TTC549 (cell line): ENCODE data around the gene PGLYRP1.

Experiments used
- FAIRE-seq: peaks from 2 replicates; lab custom pipeline; 2012; peaks lifted over from hg19 to GRCh38; lab: Jason Lieb, UNC

PGLYRP1 gene

GRCh38 chr19:46000491-46001246 lies 22.2 kb downstream of the PGLYRP1 start:
- FAIRE-seq, result no peak

DNA sequence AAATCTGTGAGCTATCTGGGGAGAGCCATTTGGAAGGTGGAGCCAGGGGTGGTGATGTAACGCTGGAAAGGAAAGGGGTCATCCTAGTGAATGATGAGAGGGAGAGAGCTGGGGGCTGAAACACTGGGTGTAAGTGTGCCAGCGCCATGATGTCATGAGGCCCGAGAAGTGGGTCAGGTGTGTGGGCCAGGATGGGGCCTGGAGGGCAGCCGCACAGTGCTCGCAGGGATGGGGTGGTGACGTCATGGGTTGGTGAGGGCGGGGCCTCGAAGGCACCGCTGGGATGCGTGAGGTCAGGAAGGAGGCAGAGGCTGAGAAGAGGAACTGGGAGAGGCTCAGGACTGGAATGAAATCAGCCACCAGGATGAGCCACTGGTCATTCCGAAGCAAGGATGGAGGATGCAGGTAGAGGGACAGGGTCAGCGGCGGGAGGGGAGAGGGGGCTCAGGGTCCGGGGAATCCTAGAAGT lies 23.2 kb downstream of the PGLYRP1 start:
- no peak for FAIRE-seq

DNA sequence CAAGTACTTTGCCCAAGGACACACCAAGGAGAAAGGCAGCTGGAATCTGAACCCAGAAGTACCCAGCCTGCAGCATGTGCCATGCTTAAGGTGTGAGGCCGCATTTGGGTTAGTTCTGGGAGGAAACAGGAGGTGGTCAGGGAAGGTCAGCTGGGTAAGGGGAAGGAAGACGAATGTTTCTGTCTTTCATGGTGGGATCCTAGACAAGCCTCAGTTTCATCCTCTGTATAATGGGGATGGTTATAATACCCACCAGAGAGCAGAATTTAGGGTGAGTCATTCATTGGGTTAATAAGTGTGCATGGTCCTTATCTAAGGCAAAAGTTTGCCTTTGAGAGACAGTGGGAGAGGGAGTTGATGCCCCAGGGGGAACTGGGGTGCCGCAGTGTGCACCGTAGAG lies 24.0 kb downstream of the PGLYRP1 start:
- no peak for FAIRE-seq

DNA sequence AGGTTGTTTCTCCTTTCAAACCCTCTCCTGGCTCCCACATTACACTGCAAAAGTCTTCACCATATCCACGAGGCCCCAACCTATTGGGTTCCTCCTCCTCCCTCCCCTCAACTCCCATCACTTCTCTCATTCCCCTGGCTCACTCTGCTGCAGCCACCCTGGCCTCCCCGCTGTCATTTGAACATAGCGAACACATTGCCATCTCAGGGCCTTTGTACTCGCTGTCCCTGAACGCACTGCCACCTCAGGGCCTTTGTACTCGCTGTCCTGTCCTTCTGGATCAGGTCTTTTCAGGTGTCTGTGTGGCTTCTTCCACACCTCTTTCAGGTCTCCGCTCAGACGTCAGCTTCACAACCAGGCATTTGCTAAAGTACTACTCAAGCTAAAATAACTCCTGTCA lies 25.9 kb downstream of the PGLYRP1 start:
- no peak for FAIRE-seq

- FAIRE-seq, result no peak
These were observed 27.0 kb downstream of the PGLYRP1 start for GRCh38 chr19:45995715-45996385.

DNA sequence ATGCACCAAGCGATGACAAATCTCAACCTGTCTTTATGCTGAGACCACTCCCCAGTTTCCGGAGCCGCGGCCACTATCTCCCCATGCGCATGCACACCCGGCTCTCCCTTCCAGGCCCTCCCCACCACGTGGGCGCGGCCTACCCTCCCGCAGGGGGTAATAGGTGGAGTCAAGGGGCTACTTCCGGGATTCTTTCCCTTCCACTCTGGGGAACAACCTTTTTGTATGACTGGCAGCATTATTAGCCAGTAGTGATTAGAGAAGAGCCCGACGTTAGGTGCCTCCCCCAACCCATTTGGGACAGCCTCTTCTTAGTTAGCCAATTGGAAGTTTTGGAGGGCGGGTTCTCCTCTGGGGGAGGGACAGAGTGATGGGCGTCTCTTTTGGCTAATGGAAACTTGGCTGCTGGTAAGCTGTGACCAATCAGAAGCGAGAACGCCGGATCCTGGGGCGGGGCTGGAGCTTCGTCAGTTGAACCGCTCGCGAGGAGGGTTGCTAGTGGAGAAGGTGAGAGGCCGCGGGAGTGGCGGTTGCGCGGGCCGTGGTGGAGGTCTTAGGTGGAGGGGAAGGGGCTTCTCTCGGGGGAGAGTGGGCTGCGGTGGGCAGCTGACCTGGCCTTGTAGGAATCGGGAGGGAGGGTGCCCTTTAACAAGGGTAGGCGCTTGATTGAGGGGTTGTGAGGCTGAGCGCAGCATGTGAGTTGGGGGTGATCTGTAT lies 27.7 kb downstream of the PGLYRP1 start, which contains the start of gene CCDC61:
Gene CCDC61 (plus strand): TSS at position 470 of the 717 bp plus-strand sequence. CDS start 7,552 bp downstream, outside the sequence.
- FAIRE-seq, result peak; percentile 98

DNA sequence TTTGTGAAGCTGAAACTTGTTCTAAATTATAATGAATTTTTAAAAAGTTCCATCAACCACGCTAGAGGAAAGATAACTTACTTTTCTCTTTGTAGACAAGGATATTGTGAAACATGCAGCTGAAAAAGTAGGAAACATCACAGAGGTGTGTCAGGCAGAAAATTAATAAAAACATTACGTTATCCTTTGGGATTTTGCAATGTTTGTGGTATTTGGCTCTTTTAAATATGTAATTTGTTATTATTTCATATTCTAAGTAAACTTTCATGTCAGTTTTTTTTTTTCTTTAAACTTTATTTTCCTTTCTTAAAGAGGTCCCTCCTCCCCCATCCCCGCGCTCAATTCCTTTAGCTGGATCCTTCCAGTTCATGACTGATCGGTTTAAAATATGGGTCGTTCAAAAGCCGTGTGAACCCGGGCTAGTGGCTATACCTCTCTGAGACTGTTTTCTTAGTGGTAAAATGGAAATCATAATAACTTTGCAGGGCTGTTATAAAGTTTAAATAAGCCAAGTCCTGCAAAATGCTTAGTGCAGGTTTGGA lies 28.3 kb downstream of the PGLYRP1 start:
- no peak for FAIRE-seq

DNA sequence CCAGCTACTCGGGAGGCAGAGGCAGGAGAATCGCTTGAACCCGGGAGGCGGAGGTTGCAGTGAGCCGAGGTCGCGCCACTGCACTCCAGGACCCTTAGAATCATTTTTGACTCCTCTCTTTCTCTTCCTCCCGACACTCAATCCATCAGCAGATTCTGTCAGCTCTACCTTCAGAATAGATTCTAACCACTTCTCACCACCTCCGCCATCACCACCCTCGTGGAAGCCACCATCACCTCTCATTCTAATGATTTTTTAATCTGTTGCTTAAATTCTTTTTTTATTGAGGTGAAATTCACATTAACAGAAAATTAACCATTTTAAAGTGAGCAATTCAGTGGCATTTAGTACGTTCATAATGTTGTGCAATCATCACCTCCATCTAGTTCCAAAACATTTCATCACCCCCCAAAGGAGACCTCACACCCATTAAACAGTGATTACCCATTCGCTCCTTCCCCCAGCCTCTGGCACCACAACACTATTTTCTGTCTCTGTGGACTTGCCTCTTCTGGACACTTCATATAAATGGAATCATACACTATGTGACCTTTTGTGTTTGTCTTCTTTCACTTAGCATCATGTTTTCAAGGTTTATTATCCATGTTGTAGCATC lies 32.6 kb downstream of the PGLYRP1 start:
- FAIRE-seq, result no peak

- no peak for FAIRE-seq
These were observed 37.5 kb downstream of the PGLYRP1 start for GRCh38 chr19:45985321-45985720.

DNA sequence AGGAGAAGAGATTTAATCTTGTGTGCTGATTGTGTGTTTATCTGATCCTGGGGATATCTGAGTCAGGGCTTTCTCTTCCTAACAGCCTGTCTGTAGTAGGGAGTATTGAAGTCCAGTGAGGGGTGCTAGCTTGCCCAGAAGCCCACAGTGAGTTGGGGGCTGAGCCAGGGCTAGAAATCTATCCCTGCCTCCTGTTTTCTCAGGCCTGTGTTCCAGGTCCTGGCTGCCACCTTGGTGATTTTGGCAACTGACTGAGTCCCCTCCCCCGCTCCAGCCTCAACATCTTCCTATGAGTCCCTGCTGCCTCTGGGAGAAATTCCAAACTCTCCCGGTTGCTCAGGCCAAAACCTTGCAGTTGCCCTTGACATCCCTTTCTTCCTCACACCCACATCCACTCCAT lies 41.5 kb downstream of the PGLYRP1 start:
- no peak for FAIRE-seq

DNA sequence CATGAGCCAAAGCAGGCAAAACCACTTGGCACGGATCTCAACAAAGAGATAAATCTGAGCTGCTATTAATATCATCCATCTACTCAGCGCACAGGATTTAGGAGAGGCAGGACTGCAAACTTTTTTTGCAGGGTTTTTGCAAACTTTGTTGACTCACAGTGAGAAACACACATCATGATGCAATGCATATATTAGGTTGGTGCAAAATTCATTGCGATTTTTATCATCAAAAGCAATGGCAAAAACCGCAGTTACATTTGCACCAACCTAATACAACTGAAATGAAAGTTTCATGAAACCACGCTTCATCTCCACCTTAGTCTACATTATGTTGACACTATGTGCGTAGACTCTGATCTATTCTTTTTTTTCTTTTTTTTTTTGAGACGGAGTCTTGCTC lies 44.7 kb downstream of the PGLYRP1 start:
- no peak for FAIRE-seq

- FAIRE-seq, result no peak
These were observed 46.7 kb downstream of the PGLYRP1 start for GRCh38 chr19:45976178-45976577.

DNA sequence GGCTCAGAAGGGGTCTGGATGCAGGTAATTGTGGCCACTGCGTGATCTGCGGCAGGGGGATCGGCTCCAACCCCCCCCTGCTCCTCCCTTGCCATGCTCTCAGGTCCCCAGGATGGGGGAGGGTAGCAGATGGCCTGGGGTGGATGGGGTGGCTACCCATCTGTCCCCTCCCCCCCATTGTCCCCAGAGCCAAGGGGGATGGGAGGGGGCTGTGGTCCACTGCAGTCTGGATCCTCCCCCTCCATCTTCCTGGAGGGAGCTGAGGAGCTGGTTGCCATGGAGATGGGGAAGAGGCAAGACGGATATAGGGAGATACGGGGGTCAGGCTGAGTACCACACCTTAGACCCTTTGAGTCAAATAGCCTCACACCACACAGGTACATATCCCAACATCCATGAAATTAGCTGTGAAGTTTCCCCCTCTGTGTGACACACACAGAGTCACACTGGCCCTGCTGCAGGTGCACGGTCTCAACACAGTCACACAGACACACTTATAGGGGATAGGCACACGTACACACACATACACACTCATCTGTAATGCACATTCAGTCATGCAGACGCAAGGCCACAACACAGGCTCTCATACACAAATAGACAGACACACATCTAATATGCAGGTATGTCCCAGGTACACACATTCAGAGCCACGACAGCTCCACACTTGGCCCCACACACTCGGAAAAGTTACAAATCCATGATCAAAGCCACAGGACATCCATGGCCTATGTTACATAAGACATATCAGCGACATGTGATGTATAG lies 47.4 kb downstream of the PGLYRP1 start:
- no peak for FAIRE-seq

DNA sequence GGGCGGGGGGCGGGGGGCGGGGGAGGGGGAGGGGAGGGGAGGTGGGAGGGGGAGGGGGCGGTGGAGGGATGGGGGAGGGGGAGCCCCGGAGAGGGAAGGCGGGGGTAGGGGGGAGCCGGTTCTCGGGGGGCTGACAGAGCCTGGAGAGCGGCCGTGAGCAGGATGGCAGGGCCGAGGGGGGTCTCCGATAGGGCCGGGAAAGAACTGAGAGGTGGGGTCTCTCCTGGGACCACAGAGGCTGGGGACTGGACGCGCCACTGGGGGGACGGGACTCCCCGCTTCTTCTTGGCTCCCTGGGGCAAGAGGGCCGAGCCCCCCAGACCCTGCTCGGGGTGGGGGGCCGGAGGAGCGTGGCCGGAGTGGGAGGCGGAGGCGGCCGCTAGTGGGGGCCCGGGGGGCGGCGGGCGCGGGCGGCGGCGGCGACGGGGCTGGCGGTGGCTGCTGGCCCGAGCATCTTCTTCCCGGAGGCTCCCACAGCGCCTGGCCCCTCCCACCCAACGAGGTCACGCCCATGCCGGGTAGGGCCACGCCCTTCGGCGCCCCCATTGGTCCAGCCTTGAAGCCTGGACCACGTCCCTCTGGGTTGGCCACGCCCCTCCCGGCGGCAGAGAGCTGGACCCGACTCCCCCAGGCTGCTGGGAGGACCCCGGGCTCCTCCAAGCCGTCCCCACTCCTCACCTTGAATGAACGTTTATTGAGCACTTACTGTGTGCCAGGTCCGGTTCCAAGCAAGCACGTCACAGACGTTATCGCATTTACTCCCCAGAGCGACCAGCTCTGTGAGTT lies 49.1 kb downstream of the PGLYRP1 start, which contains the start of gene NOVA2:
Gene NOVA2 (minus strand): TSS at position 313 of the 786 bp plus-strand sequence. CDS start 514 bp downstream, outside the sequence.
- no peak for FAIRE-seq

DNA sequence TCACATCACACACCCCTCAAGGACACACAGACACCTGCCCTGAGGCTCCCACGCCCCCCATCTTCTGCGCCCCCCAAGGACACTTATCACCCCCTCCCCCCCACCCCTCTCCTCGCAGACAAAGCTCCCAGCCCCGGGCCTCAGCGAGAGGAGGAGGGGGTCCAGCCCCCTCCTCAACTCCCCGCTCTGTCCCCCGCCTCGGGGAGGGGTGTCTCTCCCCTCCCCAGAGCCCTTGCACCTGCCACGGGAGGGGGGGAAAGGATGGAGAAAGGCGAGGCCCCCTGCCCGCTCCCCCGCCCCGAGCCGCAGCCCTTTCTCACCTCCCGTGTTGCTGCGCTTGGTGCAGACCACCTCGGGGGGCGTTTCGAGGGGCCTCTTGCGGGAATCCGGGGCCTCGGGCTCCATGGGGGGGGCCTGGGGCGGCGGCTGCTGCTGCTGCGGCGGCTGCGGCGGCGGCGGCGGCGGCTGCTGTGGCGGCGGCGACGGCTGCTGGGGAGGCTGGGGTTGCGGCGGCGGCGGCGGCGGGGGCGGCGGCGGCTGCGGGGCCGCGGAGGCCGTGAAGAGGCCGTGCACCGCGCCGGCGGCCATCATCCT lies 49.8 kb downstream of the PGLYRP1 start:
- no peak for FAIRE-seq

- no peak for FAIRE-seq
These were observed 50.5 kb downstream of the PGLYRP1 start for GRCh38 chr19:45972081-45972946.

DNA sequence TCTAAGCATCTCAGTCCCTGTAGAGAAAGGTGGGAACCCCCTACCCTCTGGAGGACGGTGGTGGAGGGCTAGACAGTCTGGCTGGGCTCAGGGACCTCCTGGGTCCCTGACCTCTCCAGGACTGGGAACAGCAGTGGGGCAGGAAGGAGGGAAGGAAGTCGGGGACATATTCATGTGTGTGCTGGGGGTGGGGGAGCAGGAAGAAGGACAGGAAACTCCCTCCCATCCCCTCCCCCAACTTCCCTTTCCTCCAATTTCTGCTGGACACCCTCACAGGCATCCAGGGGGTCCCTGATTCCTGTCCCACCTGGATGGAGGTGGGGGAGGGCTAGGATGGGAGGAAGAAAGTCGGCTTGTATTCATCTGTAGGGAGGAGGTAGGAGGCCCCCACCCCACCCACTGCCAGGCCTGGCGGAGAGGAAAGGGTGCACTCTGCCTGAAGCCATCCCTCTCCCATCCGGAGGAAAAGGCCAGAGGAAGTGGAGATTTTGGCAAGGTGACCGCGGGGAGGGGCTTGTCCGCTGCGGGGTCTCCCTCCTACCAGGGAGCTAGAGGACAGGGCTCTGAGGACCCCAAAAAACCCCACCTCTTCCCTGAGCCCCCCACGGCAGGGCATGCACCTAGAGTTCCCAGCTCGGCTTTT lies 51.5 kb downstream of the PGLYRP1 start:
- no peak for FAIRE-seq

- no peak for FAIRE-seq
These were observed 53.2 kb downstream of the PGLYRP1 start for GRCh38 chr19:45969676-45970075.
